Panc1 (cell line): ENCODE measurements around the gene CLEC6A.
"Not testable (repeated sequence)": the region's sequence is repeated elsewhere in the genome, so short reads cannot be mapped to it uniquely, and the experiment has no call there.

Source experiments
- POLR2AphosphoS5 ChIP-seq: IDR thresholded peaks from 2 replicates; pipeline ENCODE4 v1.6.1; 2012; ENCODE audit warnings: mild to moderate bottlenecking, low read depth, low read length, moderate library complexity
- SIN3A ChIP-seq: IDR thresholded peaks from 2 replicates; pipeline ENCODE4 v1.6.1; 2012; ENCODE audit warnings: low read depth, mild to moderate bottlenecking, low read length, moderate library complexity, borderline replicate concordance; ENCODE audit not compliant: insufficient read depth
- TCF7L2 ChIP-seq: IDR thresholded peaks from 2 replicates; pipeline ENCODE4 v1.6.1; 2011; ENCODE audit warnings: mild to moderate bottlenecking, low read depth, low read length, inconsistent platforms
- TF ChIP-seq, protein P1 (sequence below): fragments of 450-650 bp; IDR thresholded peaks from 2 replicates; pipeline ENCODE4 v1.5.1; 2017; ENCODE audit warnings: mild to moderate bottlenecking
- TF ChIP-seq, protein P2 (sequence below), 2 experiments: IDR thresholded peaks; 2 replicates each; pipeline ENCODE4 v1.6.1; 2011 to 2012; ENCODE audit warnings: low read depth in 2 of 2, control low read depth in 1 of 2, low read length in 1 of 2, mild to moderate bottlenecking in 1 of 2, moderate library complexity in 1 of 2; ENCODE audit not compliant: insufficient read depth in 1 of 2

DNA sequence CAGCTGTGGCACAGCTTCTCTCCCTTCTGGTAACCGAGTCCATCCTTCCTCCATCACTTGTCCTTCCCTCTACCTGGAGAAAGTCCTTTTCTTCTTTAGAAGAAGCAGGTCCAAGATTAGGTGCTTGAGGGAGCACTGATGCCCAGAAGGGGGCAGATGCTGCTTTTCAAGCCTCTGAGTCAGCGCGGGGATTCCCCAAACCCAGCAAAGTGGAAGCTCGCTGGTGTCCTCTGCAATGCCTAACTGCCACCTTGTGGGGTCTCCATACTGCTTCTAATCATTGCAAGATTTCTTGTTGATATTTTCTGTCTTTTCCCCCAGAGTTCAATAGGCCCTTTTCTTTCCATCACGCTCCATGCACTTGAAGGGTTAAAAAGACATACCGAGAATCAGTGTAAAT, 36.2 kb upstream of the CLEC6A start:
- TF ChIP-seq, protein P1, sequence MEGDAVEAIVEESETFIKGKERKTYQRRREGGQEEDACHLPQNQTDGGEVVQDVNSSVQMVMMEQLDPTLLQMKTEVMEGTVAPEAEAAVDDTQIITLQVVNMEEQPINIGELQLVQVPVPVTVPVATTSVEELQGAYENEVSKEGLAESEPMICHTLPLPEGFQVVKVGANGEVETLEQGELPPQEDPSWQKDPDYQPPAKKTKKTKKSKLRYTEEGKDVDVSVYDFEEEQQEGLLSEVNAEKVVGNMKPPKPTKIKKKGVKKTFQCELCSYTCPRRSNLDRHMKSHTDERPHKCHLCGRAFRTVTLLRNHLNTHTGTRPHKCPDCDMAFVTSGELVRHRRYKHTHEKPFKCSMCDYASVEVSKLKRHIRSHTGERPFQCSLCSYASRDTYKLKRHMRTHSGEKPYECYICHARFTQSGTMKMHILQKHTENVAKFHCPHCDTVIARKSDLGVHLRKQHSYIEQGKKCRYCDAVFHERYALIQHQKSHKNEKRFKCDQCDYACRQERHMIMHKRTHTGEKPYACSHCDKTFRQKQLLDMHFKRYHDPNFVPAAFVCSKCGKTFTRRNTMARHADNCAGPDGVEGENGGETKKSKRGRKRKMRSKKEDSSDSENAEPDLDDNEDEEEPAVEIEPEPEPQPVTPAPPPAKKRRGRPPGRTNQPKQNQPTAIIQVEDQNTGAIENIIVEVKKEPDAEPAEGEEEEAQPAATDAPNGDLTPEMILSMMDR: not testable (repeated sequence)
- TF ChIP-seq, protein P2, sequence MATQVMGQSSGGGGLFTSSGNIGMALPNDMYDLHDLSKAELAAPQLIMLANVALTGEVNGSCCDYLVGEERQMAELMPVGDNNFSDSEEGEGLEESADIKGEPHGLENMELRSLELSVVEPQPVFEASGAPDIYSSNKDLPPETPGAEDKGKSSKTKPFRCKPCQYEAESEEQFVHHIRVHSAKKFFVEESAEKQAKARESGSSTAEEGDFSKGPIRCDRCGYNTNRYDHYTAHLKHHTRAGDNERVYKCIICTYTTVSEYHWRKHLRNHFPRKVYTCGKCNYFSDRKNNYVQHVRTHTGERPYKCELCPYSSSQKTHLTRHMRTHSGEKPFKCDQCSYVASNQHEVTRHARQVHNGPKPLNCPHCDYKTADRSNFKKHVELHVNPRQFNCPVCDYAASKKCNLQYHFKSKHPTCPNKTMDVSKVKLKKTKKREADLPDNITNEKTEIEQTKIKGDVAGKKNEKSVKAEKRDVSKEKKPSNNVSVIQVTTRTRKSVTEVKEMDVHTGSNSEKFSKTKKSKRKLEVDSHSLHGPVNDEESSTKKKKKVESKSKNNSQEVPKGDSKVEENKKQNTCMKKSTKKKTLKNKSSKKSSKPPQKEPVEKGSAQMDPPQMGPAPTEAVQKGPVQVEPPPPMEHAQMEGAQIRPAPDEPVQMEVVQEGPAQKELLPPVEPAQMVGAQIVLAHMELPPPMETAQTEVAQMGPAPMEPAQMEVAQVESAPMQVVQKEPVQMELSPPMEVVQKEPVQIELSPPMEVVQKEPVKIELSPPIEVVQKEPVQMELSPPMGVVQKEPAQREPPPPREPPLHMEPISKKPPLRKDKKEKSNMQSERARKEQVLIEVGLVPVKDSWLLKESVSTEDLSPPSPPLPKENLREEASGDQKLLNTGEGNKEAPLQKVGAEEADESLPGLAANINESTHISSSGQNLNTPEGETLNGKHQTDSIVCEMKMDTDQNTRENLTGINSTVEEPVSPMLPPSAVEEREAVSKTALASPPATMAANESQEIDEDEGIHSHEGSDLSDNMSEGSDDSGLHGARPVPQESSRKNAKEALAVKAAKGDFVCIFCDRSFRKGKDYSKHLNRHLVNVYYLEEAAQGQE (IDR thresholded peaks at IDR 0.05; ENCODE audit: insufficient read depth in 1 of 2, low read depth in 2 of 2, low read length in 1 of 2): not testable (repeated sequence)
- not testable (repeated sequence) for TF ChIP-seq POLR2AphosphoS5, SIN3A, TCF7L2
